Liver (tissue), 9 donors: ENCODE results near the gene ZDHHC24. TPM values are rescaled to one million over a fixed set of nuclear protein-coding genes. Genes with fewer than 3 reads are reported as not detected.

ENCODE experiments used
- DNase-seq: peaks from one replicate; pipeline ENCODE4 v3.0.0-alpha.2; 2017; ENCODE audit warnings: low spot score
- H3K27ac ChIP-seq, 2 donors: one replicate each; pipeline ENCODE4 v1.7.0; 2013; ENCODE audit warnings: inconsistent platforms in 2 of 2, low read length in 2 of 2, control low read depth in 1 of 2, low read depth in 1 of 2, mild to moderate bottlenecking in 1 of 2
- H3K27me3 ChIP-seq, 4 donors: one replicate each; pipeline versions ENCODE4 v1.6.1 to v1.7.0; 2013; ENCODE audit warnings: low read length in 3 of 4, inconsistent platforms in 1 of 4, mild to moderate bottlenecking in 1 of 4, moderate library complexity in 1 of 4; ENCODE audit not compliant: control insufficient read depth in 4 of 4, insufficient read depth in 4 of 4
- H3K36me3 ChIP-seq, 4 donors: one replicate each; pipeline versions ENCODE4 v1.6.1 to v1.7.0; 2013; ENCODE audit warnings: low read length in 3 of 4, mild to moderate bottlenecking in 3 of 4, low read depth in 1 of 4, moderate library complexity in 1 of 4; ENCODE audit not compliant: control insufficient read depth in 4 of 4, insufficient read depth in 3 of 4
- H3K4me1 ChIP-seq, 4 donors: one replicate each; pipeline versions ENCODE4 v1.6.1 to v1.7.0; 2013; ENCODE audit warnings: low read length in 3 of 4, mild to moderate bottlenecking in 3 of 4, moderate library complexity in 1 of 4; ENCODE audit not compliant: control insufficient read depth in 4 of 4, insufficient read depth in 4 of 4
- H3K4me3 ChIP-seq, 3 donors: one replicate each; pipeline versions ENCODE4 v1.6.1 to v1.7.0; 2013; ENCODE audit warnings: low read length in 3 of 3, control low read depth in 1 of 3, low read depth in 1 of 3, mild to moderate bottlenecking in 1 of 3
- H3K9ac ChIP-seq, 2 donors: one replicate each; pipeline ENCODE4 v1.7.0; 2013; ENCODE audit warnings: low read length in 2 of 2, mild to moderate bottlenecking in 2 of 2, moderate library complexity in 2 of 2, control low read depth in 1 of 2, low read depth in 1 of 2
- H3K9me3 ChIP-seq, 4 donors: one replicate each; pipeline versions ENCODE4 v1.6.1 to v1.7.0; 2013; ENCODE audit warnings: low read length in 3 of 4; ENCODE audit not compliant: control insufficient read depth in 4 of 4
- CTCF ChIP-seq: fragments of 150-350 bp; IDR thresholded peaks from 2 replicates; pipeline ENCODE4 v1.5.1; 2017; ENCODE audit warnings: improper control_type of control experiment, low read depth, low read length; ENCODE audit not compliant: missing input control
- EGR1 ChIP-seq, 2 donors: IDR thresholded peaks; 2 replicates each; pipeline ENCODE4 v1.6.1; 2016 to 2018; ENCODE audit warnings: antibody characterized with exemption in 2 of 2, low read depth in 2 of 2
- FOXA1 ChIP-seq: IDR thresholded peaks from 2 replicates; pipeline ENCODE4 v1.6.1; 2016; ENCODE audit warnings: antibody characterized with exemption
- FOXA2 ChIP-seq: IDR thresholded peaks from 2 replicates; pipeline ENCODE4 v1.6.1; 2016; ENCODE audit warnings: antibody characterized with exemption
- GABPA ChIP-seq, 2 donors: IDR thresholded peaks in 1 of 2; conservative IDR thresholded peaks in 1 of 2; 2 replicates each; pipeline ENCODE4 v1.6.1; 2016; ENCODE audit warnings: antibody characterized with exemption in 2 of 2, mild to moderate bottlenecking in 1 of 2, moderate library complexity in 1 of 2
- HNF4A ChIP-seq, 2 donors: conservative IDR thresholded peaks; 2 replicates each; pipeline ENCODE4 v1.6.1; 2016; ENCODE audit warnings: antibody characterized with exemption in 2 of 2, mild to moderate bottlenecking in 2 of 2
- HNF4G ChIP-seq: IDR thresholded peaks from 2 replicates; pipeline ENCODE4 v1.6.1; 2016; ENCODE audit warnings: antibody characterized with exemption
- JUND ChIP-seq, 2 donors: IDR thresholded peaks; 2 replicates each; pipeline ENCODE4 v1.6.1; 2016; ENCODE audit warnings: antibody characterized with exemption in 2 of 2
- RAD21 ChIP-seq, 2 donors: IDR thresholded peaks; 2 replicates each; pipeline ENCODE4 v1.6.1; 2016; ENCODE audit warnings: antibody characterized with exemption in 2 of 2, mild to moderate bottlenecking in 2 of 2
- RXRA ChIP-seq, 2 donors: IDR thresholded peaks; 2 replicates each; pipeline ENCODE4 v1.6.1; 2017 to 2018; ENCODE audit warnings: antibody characterized with exemption in 2 of 2, mild to moderate bottlenecking in 1 of 2
- SP1 ChIP-seq: IDR thresholded peaks from 2 replicates; pipeline ENCODE4 v1.6.1; 2018; ENCODE audit warnings: antibody characterized with exemption, mild to moderate bottlenecking
- TAF1 ChIP-seq: conservative IDR thresholded peaks from 2 replicates; pipeline ENCODE4 v1.6.1; 2016; ENCODE audit warnings: antibody characterized with exemption, mild to moderate bottlenecking
- YY1 ChIP-seq: IDR thresholded peaks from 2 replicates; pipeline ENCODE4 v1.6.1; 2016; ENCODE audit warnings: antibody characterized with exemption, mild to moderate bottlenecking
- WGBS: extraction: QIAGEN DNeasy Blood & Tissue Kit; methylation state at CpG from one replicate; pipeline ENCODE4 v1.1.7; 2013; 5-methylcytosine and 5-hydroxymethylcytosine counted together
- polyA plus RNA-seq, 2 donors: library from polyadenylated mRNA; stranded (reverse) in 1 of 2; unstranded in 1 of 2; fragments of 200-250 nt in 1 of 2; fragments of >200 nt in 1 of 2; fragmentation: Nextera tagmentation in 1 of 2; extraction: Ambion mirVana in 1 of 2; gene quantifications; one replicate each; pipeline versions ENCODE4 v1.2.1 to v1.2.3, GENCODE V29; 2013 to 2015
- total RNA-seq, 2 donors: library from RNA; depleted of rRNA; stranded (reverse); fragments of >200 nt; gene quantifications; one replicate each; pipeline ENCODE4 v1.2.3, GENCODE V29; 2014
- TF ChIP-seq, protein P1 (sequence below): IDR thresholded peaks from 2 replicates; pipeline ENCODE4 v1.6.1; 2016; ENCODE audit warnings: antibody characterized with exemption
- TF ChIP-seq, protein P2 (sequence below): IDR thresholded peaks from 2 replicates; pipeline ENCODE4 v1.6.1; 2016; ENCODE audit warnings: antibody characterized with exemption
- donor health status: healthy.
- donor health status: healthy.
- donor health status: healthy.
- donor health status: healthy.
- donor health status: healthy.

The ZDHHC24 gene
- total and polyA plus RNA-seq, 4 donors = 4.1 to 6.4 (median 5.1) TPM

DNA sequence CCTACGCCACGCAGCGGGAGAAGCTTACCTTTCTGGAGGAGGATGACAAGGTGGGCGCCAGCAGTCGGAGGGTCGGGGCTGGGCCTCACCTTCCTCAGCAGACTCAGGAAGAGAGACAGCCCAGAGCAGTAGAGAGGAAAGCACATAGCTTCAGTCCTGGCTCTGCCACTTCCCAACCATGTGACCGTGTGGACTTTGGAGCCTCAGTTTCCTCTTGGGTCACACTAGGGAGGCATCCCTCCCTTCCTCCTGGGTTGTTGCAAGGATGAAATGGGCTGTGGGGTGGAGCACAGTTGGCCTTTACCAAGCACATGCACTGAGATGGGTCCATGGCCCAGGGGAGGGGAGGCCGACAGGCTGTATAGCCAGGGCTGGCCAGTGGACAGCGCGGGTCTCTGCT, 52.7 kb downstream of the ZDHHC24 start:
- Histone ChIP-seq H3K4me3 (no peak overlapping the region), H3K9me3 (no peaks in the 10 kb centered on the region), H3K4me1 (no peaks in the 10 kb centered on the region), H3K36me3 (peaks cover 6 to 48% (median 9%) of the 10 kb centered on the region in 4 donors), H3K27me3 (no peaks in the 10 kb centered on the region), H3K27ac (no peak overlapping the region), H3K9ac (no peak overlapping the region)
- TF ChIP-seq, protein P1, sequence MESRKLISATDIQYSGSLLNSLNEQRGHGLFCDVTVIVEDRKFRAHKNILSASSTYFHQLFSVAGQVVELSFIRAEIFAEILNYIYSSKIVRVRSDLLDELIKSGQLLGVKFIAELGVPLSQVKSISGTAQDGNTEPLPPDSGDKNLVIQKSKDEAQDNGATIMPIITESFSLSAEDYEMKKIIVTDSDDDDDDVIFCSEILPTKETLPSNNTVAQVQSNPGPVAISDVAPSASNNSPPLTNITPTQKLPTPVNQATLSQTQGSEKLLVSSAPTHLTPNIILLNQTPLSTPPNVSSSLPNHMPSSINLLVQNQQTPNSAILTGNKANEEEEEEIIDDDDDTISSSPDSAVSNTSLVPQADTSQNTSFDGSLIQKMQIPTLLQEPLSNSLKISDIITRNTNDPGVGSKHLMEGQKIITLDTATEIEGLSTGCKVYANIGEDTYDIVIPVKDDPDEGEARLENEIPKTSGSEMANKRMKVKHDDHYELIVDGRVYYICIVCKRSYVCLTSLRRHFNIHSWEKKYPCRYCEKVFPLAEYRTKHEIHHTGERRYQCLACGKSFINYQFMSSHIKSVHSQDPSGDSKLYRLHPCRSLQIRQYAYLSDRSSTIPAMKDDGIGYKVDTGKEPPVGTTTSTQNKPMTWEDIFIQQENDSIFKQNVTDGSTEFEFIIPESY = no peak
- TF ChIP-seq SP1 (no peak), FOXA1 (no peak), YY1 (no peak), JUND (IDR thresholded peaks at IDR 0.05) (no peak), FOXA2 (no peak), GABPA (IDR thresholded peaks at IDR 0.05 in 1 of 2, conservative IDR thresholded peaks at IDR 0.05 in 1 of 2) (no peak)
- TF ChIP-seq, protein P2, sequence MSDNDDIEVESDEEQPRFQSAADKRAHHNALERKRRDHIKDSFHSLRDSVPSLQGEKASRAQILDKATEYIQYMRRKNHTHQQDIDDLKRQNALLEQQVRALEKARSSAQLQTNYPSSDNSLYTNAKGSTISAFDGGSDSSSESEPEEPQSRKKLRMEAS = no peak
- no peak for DNase-seq
- 95% methylated on average over 10 of the region's 10 CpGs for WGBS

DNA sequence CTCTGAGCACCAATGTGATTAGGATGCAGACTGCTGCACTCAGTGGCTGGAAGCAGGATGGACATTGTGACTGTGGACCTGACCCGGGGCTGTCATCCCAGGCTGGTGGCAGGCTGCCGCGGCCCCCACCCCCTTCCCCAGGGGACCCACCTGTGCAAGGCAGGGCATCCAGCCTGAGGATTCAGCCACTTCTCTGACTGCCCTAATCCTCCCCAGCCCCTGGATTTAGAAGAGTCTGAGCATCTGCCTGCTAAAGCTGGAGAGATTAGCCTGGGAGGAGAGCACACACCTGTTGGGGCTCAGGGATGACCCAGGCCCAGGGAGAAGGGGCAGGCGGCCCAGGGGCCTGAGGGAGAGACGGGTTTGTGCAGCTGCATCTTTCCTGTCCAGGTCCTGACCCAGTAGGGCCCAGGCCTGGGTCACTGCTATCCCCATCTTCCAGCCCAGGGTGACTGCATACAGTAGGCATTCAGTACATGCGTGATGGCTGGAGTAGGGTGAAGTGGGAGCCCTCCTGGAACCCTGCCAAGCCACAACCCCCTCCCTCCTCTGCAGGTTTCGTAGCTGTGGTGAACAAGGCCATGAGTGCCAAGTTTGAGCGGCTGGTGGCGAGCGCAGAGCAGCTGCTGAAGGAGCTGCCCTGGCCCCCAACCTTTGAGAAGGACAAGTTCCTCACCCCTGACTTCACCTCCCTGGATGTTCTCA, 53.5 kb downstream of the ZDHHC24 start:
- no peak for DNase-seq
- no peak overlapping the region for H3K9ac ChIP-seq
- TF ChIP-seq HNF4G (no peak), TAF1 (no peak), EGR1 (IDR thresholded peaks at IDR 0.05; ENCODE audit: low read depth in 2 of 2) (no peak), FOXA1 (no peak), GABPA (IDR thresholded peaks at IDR 0.05 in 1 of 2, conservative IDR thresholded peaks at IDR 0.05 in 1 of 2) (no peak)
- TF ChIP-seq, protein P1 = no peak
- TF ChIP-seq, protein P2 = no peak
- no peaks in the 10 kb centered on the region for H3K9me3 ChIP-seq
- no peaks in the 10 kb centered on the region for H3K4me1 ChIP-seq
- H3K4me3 ChIP-seq = no peak overlapping the region
- no peak overlapping the region for H3K27ac ChIP-seq
- H3K27me3 ChIP-seq = no peaks in the 10 kb centered on the region
- peaks cover 5 to 50% (median 8%) of the 10 kb centered on the region in 4 donors for H3K36me3 ChIP-seq
- 92% methylated on average over 10 of the region's 10 CpGs for WGBS

GRCh38 chr11:66491315-66491935, 54.4 kb downstream of the ZDHHC24 start:
- Histone ChIP-seq H3K9ac (no peak overlapping the region), H3K36me3 (peaks cover 4 to 48% (median 8%) of the 10 kb centered on the region in 4 donors), H3K4me3 (no peak overlapping the region), H3K4me1 (no peaks in the 10 kb centered on the region), H3K27ac (no peak overlapping the region), H3K9me3 (no peaks in the 10 kb centered on the region), H3K27me3 (no peaks in the 10 kb centered on the region)
- no peak for TF ChIP-seq FOXA1
- TF ChIP-seq HNF4A (conservative IDR thresholded peaks at IDR 0.05) = no peak
- no peak for TF ChIP-seq CTCF
- no peak for TF ChIP-seq RAD21 (IDR thresholded peaks at IDR 0.05)
- TF ChIP-seq, protein P1 = no peak
- no peak for TF ChIP-seq RXRA (IDR thresholded peaks at IDR 0.05)
- no peak for TF ChIP-seq SP1
- no peak for TF ChIP-seq GABPA (IDR thresholded peaks at IDR 0.05 in 1 of 2, conservative IDR thresholded peaks at IDR 0.05 in 1 of 2)
- TF ChIP-seq JUND (IDR thresholded peaks at IDR 0.05) = no peak
- no peak for DNase-seq
- 87% methylated on average over 20 of the region's 20 CpGs for WGBS
